Liver (tissue), 9 donors: Measurements from ENCODE around the gene CDON. TPM values are rescaled to one million over a fixed set of nuclear protein-coding genes. Genes with fewer than 3 reads are reported as not detected.

Source experiments
- DNase-seq: peaks from one replicate; pipeline ENCODE4 v3.0.0-alpha.2; 2017; ENCODE audit warnings: low spot score
- H3K27ac ChIP-seq, 2 donors: one replicate each; pipeline ENCODE4 v1.7.0; 2013; ENCODE audit warnings: inconsistent platforms in 2 of 2, low read length in 2 of 2, control low read depth in 1 of 2, low read depth in 1 of 2, mild to moderate bottlenecking in 1 of 2
- H3K27me3 ChIP-seq, 4 donors: one replicate each; pipeline versions ENCODE4 v1.6.1 to v1.7.0; 2013; ENCODE audit warnings: low read length in 3 of 4, inconsistent platforms in 1 of 4, mild to moderate bottlenecking in 1 of 4, moderate library complexity in 1 of 4; ENCODE audit not compliant: control insufficient read depth in 4 of 4, insufficient read depth in 4 of 4
- H3K36me3 ChIP-seq, 4 donors: one replicate each; pipeline versions ENCODE4 v1.6.1 to v1.7.0; 2013; ENCODE audit warnings: low read length in 3 of 4, mild to moderate bottlenecking in 3 of 4, low read depth in 1 of 4, moderate library complexity in 1 of 4; ENCODE audit not compliant: control insufficient read depth in 4 of 4, insufficient read depth in 3 of 4
- H3K4me1 ChIP-seq, 4 donors: one replicate each; pipeline versions ENCODE4 v1.6.1 to v1.7.0; 2013; ENCODE audit warnings: low read length in 3 of 4, mild to moderate bottlenecking in 3 of 4, moderate library complexity in 1 of 4; ENCODE audit not compliant: control insufficient read depth in 4 of 4, insufficient read depth in 4 of 4
- H3K4me3 ChIP-seq, 3 donors: one replicate each; pipeline versions ENCODE4 v1.6.1 to v1.7.0; 2013; ENCODE audit warnings: low read length in 3 of 3, control low read depth in 1 of 3, low read depth in 1 of 3, mild to moderate bottlenecking in 1 of 3
- H3K9ac ChIP-seq, 2 donors: one replicate each; pipeline ENCODE4 v1.7.0; 2013; ENCODE audit warnings: low read length in 2 of 2, mild to moderate bottlenecking in 2 of 2, moderate library complexity in 2 of 2, control low read depth in 1 of 2, low read depth in 1 of 2
- H3K9me3 ChIP-seq, 4 donors: one replicate each; pipeline versions ENCODE4 v1.6.1 to v1.7.0; 2013; ENCODE audit warnings: low read length in 3 of 4; ENCODE audit not compliant: control insufficient read depth in 4 of 4
- EGR1 ChIP-seq, 2 donors: IDR thresholded peaks; 2 replicates each; pipeline ENCODE4 v1.6.1; 2016 to 2018; ENCODE audit warnings: antibody characterized with exemption in 2 of 2, low read depth in 2 of 2
- FOXA1 ChIP-seq: IDR thresholded peaks from 2 replicates; pipeline ENCODE4 v1.6.1; 2016; ENCODE audit warnings: antibody characterized with exemption
- GABPA ChIP-seq, 2 donors: IDR thresholded peaks in 1 of 2; conservative IDR thresholded peaks in 1 of 2; 2 replicates each; pipeline ENCODE4 v1.6.1; 2016; ENCODE audit warnings: antibody characterized with exemption in 2 of 2, mild to moderate bottlenecking in 1 of 2, moderate library complexity in 1 of 2
- HNF4A ChIP-seq, 2 donors: conservative IDR thresholded peaks; 2 replicates each; pipeline ENCODE4 v1.6.1; 2016; ENCODE audit warnings: antibody characterized with exemption in 2 of 2, mild to moderate bottlenecking in 2 of 2
- JUND ChIP-seq, 2 donors: IDR thresholded peaks; 2 replicates each; pipeline ENCODE4 v1.6.1; 2016; ENCODE audit warnings: antibody characterized with exemption in 2 of 2
- NR2F2 ChIP-seq: IDR thresholded peaks from 2 replicates; pipeline ENCODE4 v1.6.1; 2016; ENCODE audit warnings: antibody characterized with exemption
- RAD21 ChIP-seq, 2 donors: IDR thresholded peaks; 2 replicates each; pipeline ENCODE4 v1.6.1; 2016; ENCODE audit warnings: antibody characterized with exemption in 2 of 2, mild to moderate bottlenecking in 2 of 2
- RXRA ChIP-seq, 2 donors: IDR thresholded peaks; 2 replicates each; pipeline ENCODE4 v1.6.1; 2017 to 2018; ENCODE audit warnings: antibody characterized with exemption in 2 of 2, mild to moderate bottlenecking in 1 of 2
- TAF1 ChIP-seq: conservative IDR thresholded peaks from 2 replicates; pipeline ENCODE4 v1.6.1; 2016; ENCODE audit warnings: antibody characterized with exemption, mild to moderate bottlenecking
- YY1 ChIP-seq: IDR thresholded peaks from 2 replicates; pipeline ENCODE4 v1.6.1; 2016; ENCODE audit warnings: antibody characterized with exemption, mild to moderate bottlenecking
- WGBS: extraction: QIAGEN DNeasy Blood & Tissue Kit; methylation state at CpG from one replicate; pipeline ENCODE4 v1.1.7; 2013; 5-methylcytosine and 5-hydroxymethylcytosine counted together
- polyA plus RNA-seq, 2 donors: library from polyadenylated mRNA; stranded (reverse) in 1 of 2; unstranded in 1 of 2; fragments of 200-250 nt in 1 of 2; fragments of >200 nt in 1 of 2; fragmentation: Nextera tagmentation in 1 of 2; extraction: Ambion mirVana in 1 of 2; gene quantifications; one replicate each; pipeline versions ENCODE4 v1.2.1 to v1.2.3, GENCODE V29; 2013 to 2015
- total RNA-seq, 2 donors: library from RNA; depleted of rRNA; stranded (reverse); fragments of >200 nt; gene quantifications; one replicate each; pipeline ENCODE4 v1.2.3, GENCODE V29; 2014
- TF ChIP-seq, protein P1 (sequence below): IDR thresholded peaks from 2 replicates; pipeline ENCODE4 v1.6.1; 2016; ENCODE audit warnings: antibody characterized with exemption
- TF ChIP-seq, protein P2 (sequence below): fragments of 150-350 bp; IDR thresholded peaks from 2 replicates; pipeline ENCODE4 v1.5.1; 2017; ENCODE audit warnings: improper control_type of control experiment, low read depth, low read length; ENCODE audit not compliant: missing input control
- TF ChIP-seq, protein P3 (sequence below): IDR thresholded peaks from 2 replicates; pipeline ENCODE4 v1.6.1; 2016; ENCODE audit warnings: antibody characterized with exemption, mild to moderate bottlenecking
- donor health status: healthy.
- donor health status: healthy.
- donor health status: healthy.
- donor health status: healthy.
- donor health status: healthy.

CDON gene
- total and polyA plus RNA-seq, 4 donors: 0.69 to 7.4 (median 3.9) TPM

DNA sequence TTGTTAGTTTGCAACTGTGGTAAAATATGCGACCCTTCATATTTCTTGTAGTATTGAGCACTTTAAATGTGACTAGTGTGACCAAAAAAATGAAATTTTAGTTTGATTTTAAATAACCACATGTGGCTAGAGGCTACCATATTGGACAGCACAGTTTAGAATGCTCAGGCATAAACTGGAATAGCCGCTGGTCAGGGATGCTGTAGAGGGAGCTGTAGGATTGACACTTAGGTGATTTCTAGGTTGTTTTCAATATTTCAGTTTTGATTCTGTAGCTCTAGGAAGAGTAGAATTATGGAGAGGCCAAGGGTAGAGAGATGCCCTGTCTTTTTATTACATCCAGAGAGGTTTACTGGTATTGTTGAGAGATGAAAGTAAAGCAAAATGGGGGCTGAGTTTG lies 127.6 kb downstream of the CDON start:
- Histone ChIP-seq H3K36me3 (no peaks in the 10 kb centered on the region), H3K27ac (no peak overlapping the region), H3K27me3 (no peaks in the 10 kb centered on the region), H3K9ac (no peak overlapping the region), H3K4me3 (no peak overlapping the region), H3K9me3 (no peaks in the 10 kb centered on the region), H3K4me1 (no peaks in the 10 kb centered on the region)
- WGBS: 97% methylated on average over 2 of the region's 2 CpGs
- TF ChIP-seq, protein P1, sequence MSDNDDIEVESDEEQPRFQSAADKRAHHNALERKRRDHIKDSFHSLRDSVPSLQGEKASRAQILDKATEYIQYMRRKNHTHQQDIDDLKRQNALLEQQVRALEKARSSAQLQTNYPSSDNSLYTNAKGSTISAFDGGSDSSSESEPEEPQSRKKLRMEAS: no peak
- TF ChIP-seq GABPA (IDR thresholded peaks at IDR 0.05 in 1 of 2, conservative IDR thresholded peaks at IDR 0.05 in 1 of 2): no peak
- no peak for TF ChIP-seq FOXA1
- TF ChIP-seq HNF4A (conservative IDR thresholded peaks at IDR 0.05): no peak
- TF ChIP-seq, protein P2, sequence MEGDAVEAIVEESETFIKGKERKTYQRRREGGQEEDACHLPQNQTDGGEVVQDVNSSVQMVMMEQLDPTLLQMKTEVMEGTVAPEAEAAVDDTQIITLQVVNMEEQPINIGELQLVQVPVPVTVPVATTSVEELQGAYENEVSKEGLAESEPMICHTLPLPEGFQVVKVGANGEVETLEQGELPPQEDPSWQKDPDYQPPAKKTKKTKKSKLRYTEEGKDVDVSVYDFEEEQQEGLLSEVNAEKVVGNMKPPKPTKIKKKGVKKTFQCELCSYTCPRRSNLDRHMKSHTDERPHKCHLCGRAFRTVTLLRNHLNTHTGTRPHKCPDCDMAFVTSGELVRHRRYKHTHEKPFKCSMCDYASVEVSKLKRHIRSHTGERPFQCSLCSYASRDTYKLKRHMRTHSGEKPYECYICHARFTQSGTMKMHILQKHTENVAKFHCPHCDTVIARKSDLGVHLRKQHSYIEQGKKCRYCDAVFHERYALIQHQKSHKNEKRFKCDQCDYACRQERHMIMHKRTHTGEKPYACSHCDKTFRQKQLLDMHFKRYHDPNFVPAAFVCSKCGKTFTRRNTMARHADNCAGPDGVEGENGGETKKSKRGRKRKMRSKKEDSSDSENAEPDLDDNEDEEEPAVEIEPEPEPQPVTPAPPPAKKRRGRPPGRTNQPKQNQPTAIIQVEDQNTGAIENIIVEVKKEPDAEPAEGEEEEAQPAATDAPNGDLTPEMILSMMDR: no peak
- TF ChIP-seq EGR1 (IDR thresholded peaks at IDR 0.05; ENCODE audit: low read depth in 2 of 2): no peak
- no peak for TF ChIP-seq NR2F2
- TF ChIP-seq YY1: no peak
- TF ChIP-seq RXRA (IDR thresholded peaks at IDR 0.05): no peak
- no peak for TF ChIP-seq RAD21 (IDR thresholded peaks at IDR 0.05)
- no peak for TF ChIP-seq JUND (IDR thresholded peaks at IDR 0.05)
- no peak for DNase-seq

DNA sequence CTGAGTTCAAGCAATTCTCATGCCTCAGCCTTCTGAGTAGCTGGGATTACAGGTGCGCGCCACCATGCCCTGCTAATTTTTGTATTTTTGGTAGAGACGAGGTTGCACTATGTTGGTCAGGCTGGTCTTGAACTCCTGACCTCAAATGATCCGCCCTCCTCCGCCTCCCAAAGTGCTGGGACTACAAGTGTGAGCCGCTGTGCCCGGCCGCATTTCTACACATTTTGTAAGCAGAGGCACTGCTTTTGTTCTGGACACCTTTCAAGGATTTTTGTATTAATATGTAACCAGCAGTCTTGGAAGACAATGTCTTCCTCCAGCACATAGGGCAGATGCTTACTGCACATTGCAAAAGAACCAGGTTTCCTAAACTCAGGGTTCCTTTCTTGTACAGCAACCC lies 128.2 kb downstream of the CDON start:
- Histone ChIP-seq H3K27me3 (no peaks in the 10 kb centered on the region), H3K4me1 (no peaks in the 10 kb centered on the region), H3K4me3 (no peak overlapping the region), H3K9me3 (no peaks in the 10 kb centered on the region), H3K36me3 (no peaks in the 10 kb centered on the region), H3K27ac (no peak overlapping the region), H3K9ac (no peak overlapping the region)
- DNase-seq: no peak
- 96% methylated on average over 8 of the region's 8 CpGs for WGBS
- TF ChIP-seq TAF1: no peak
- TF ChIP-seq, protein P3, sequence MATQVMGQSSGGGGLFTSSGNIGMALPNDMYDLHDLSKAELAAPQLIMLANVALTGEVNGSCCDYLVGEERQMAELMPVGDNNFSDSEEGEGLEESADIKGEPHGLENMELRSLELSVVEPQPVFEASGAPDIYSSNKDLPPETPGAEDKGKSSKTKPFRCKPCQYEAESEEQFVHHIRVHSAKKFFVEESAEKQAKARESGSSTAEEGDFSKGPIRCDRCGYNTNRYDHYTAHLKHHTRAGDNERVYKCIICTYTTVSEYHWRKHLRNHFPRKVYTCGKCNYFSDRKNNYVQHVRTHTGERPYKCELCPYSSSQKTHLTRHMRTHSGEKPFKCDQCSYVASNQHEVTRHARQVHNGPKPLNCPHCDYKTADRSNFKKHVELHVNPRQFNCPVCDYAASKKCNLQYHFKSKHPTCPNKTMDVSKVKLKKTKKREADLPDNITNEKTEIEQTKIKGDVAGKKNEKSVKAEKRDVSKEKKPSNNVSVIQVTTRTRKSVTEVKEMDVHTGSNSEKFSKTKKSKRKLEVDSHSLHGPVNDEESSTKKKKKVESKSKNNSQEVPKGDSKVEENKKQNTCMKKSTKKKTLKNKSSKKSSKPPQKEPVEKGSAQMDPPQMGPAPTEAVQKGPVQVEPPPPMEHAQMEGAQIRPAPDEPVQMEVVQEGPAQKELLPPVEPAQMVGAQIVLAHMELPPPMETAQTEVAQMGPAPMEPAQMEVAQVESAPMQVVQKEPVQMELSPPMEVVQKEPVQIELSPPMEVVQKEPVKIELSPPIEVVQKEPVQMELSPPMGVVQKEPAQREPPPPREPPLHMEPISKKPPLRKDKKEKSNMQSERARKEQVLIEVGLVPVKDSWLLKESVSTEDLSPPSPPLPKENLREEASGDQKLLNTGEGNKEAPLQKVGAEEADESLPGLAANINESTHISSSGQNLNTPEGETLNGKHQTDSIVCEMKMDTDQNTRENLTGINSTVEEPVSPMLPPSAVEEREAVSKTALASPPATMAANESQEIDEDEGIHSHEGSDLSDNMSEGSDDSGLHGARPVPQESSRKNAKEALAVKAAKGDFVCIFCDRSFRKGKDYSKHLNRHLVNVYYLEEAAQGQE: no peak
- TF ChIP-seq JUND (IDR thresholded peaks at IDR 0.05): no peak
